Measurements from ENCODE around the gene OLIG2.

- TF ChIP-seq SUZ12 (IDR thresholded peaks at IDR 0.05; ENCODE audit: extremely low read depth, insufficient read depth, insufficient read length) (no peak), ZNF274 (IDR thresholded peaks at IDR 0.05; ENCODE audit: low read depth, low read length) (no peak), YY1 (IDR thresholded peaks at IDR 0.05; ENCODE audit: insufficient read depth, insufficient read length) (no peak)
Measured at GRCh38 chr21:33067043-33067442, 41.3 kb downstream of the OLIG2 start.

Data from NT2/D1 (cell line).